Dendritic cell treated with granulocyte-macrophage colony-stimulating factor and Interleukin-4, amounts not matched to agents 40 ng/mL and 50 ng/mL, for 4 days (primary cell): ENCODE data around the gene PAPLN.

Experiments
- H3K27ac Mint-ChIP-seq: one replicate; pipeline ENCODE4 v1.8.0; 2022; ENCODE audit warnings: mild to moderate bottlenecking, mixed read lengths
- H3K27me3 Mint-ChIP-seq: one replicate; pipeline ENCODE4 v1.8.0; 2022; ENCODE audit warnings: mild to moderate bottlenecking, mixed read lengths
- H3K36me3 Mint-ChIP-seq: one replicate; pipeline ENCODE4 v1.8.0; 2022; ENCODE audit warnings: low read depth, mixed read lengths
- H3K4me1 Mint-ChIP-seq: one replicate; pipeline ENCODE4 v1.8.0; 2022; ENCODE audit warnings: low read depth, mixed read lengths
- H3K4me3 Mint-ChIP-seq: one replicate; pipeline ENCODE4 v1.8.0; 2022; ENCODE audit warnings: mild to moderate bottlenecking, moderate library complexity, mixed read lengths
- H3K9me3 Mint-ChIP-seq: one replicate; pipeline ENCODE4 v1.8.0; 2022; ENCODE audit warnings: mixed read lengths
- intact Hi-C: fragments of 100-400 bp; cut with micrococcal nuclease; formaldehyde crosslinking; loops from one replicate; pipeline ENCODE4 v1.15.0; 2022

The PAPLN gene

DNA sequence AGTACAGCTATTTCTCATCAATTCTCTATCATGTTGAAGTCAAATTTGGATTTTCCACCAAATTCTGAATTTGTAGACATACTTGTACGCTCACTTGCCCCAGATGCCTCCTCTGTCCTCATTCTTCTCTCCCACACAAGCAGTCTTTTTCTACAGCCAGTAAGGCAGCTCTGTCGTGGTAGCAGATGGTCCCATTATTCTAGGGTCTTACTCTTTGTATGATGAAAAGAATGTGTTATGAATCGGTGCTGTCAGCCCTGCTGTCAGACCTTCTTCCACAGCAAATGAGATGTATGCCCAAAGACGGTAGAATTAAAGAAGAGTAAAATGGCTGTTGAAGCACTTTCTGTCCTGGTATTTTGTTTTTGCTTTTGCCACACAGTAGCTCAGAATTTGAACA lies 17.2 kb upstream of the PAPLN start:
- peak overlapping the region; percentile 39 for H3K27ac Mint-ChIP-seq
- peaks cover 93% of the 10 kb centered on the region for H3K36me3 Mint-ChIP-seq
- H3K27me3 Mint-ChIP-seq, result no peaks in the 10 kb centered on the region
- peaks cover 34% of the 10 kb centered on the region for H3K4me1 Mint-ChIP-seq
- intact Hi-C loops, result no loop called here
- H3K4me3 Mint-ChIP-seq, result no peak overlapping the region
- no peaks in the 10 kb centered on the region for H3K9me3 Mint-ChIP-seq

DNA sequence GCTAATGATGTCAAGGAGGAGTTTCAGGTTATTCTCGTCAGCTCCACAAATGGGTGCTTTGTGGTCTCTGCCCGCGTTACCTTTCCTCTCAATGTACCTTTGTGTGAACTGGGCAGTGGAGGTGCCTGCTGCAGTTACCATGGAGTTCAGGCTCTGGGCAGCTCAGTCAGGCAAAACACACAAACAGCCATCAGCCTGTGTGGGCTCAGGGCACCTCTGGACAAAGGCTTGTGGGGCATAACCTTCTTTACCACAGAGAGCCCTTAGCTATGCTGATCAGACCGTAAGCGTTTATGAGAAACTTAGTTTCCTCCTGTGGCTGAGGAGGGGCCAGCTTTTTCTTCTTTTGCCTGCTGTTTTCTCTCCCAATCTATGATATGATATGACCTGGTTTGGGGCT lies 16.7 kb upstream of the PAPLN start:
- Mint-ChIP-seq H3K9me3 (no peaks in the 10 kb centered on the region), H3K4me1 (peaks cover 34% of the 10 kb centered on the region), H3K36me3 (peaks cover 93% of the 10 kb centered on the region), H3K27ac (peak overlapping the region; percentile 39), H3K4me3 (no peak overlapping the region), H3K27me3 (no peaks in the 10 kb centered on the region)
- intact Hi-C loops, result no loop called here

- Mint-ChIP-seq H3K27ac (peak overlapping the region; percentile 39), H3K27me3 (no peaks in the 10 kb centered on the region), H3K4me1 (peaks cover 34% of the 10 kb centered on the region), H3K4me3 (no peak overlapping the region), H3K9me3 (no peaks in the 10 kb centered on the region), H3K36me3 (peaks cover 93% of the 10 kb centered on the region)
- intact Hi-C loops, result no loop called here
These were observed 15.4 kb upstream of the PAPLN start for GRCh38 chr14:73221945-73222344.

DNA sequence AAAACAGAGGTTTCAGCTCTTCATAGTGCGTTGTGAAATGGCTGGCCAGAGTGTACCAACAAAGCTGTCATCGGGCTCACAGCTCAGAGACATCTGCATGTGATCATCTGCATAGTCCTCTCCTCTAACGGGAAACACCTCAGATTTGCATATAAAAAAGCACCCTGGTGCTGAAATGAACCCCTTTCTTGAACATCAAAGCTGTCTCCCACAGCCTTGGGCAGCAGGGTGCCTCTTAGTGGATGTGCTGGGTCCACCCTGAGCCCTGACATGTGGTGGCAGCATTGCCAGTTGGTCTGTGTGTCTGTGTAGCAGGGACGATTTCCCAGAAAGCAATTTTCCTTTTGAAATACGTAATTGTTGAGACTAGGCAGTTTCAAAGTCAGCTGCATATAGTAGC lies 14.3 kb upstream of the PAPLN start:
- intact Hi-C loops, result no loop called here

DNA sequence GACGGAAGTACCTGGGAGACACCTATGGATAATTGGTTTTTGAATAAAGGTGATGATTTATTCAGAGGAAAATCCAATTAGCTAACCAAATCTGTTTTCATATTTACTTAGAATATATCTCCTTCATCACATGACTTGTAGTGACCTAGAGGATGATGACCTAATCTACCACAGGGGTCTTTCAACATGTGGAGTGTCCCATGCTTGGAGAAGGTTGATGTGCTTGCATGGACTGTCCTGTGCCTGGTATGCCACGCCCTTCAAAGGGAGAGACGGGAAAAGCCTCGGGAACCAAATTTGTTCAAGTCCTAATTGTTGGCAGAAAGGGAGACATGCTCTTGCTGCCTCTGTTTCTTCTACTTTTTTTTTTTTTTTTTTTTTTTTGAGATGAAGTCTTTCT lies 11.8 kb upstream of the PAPLN start:
- H3K4me1 Mint-ChIP-seq, result peaks cover 36% of the 10 kb centered on the region
- H3K27ac Mint-ChIP-seq, result no peak overlapping the region
- H3K36me3 Mint-ChIP-seq, result peaks cover 89% of the 10 kb centered on the region
- no peaks in the 10 kb centered on the region for H3K9me3 Mint-ChIP-seq
- no peaks in the 10 kb centered on the region for H3K27me3 Mint-ChIP-seq
- no peak overlapping the region for H3K4me3 Mint-ChIP-seq
- intact Hi-C loops, result no loop called here

More for the DNA sequence above, 14.3 kb upstream of the PAPLN start:
- peaks cover 37% of the 10 kb centered on the region for H3K4me1 Mint-ChIP-seq
- no peaks in the 10 kb centered on the region for H3K9me3 Mint-ChIP-seq
- no peak overlapping the region for H3K4me3 Mint-ChIP-seq
- peak overlapping the region; percentile 39 for H3K27ac Mint-ChIP-seq
- no peaks in the 10 kb centered on the region for H3K27me3 Mint-ChIP-seq
- peaks cover 91% of the 10 kb centered on the region for H3K36me3 Mint-ChIP-seq

GRCh38 chr14:73227812-73228781 lies 9.2 kb upstream of the PAPLN start:
- Mint-ChIP-seq H3K27me3 (peaks cover 20% of the 10 kb centered on the region), H3K4me3 (no peak overlapping the region), H3K36me3 (peaks cover 64% of the 10 kb centered on the region), H3K9me3 (no peaks in the 10 kb centered on the region), H3K4me1 (peaks cover 10% of the 10 kb centered on the region), H3K27ac (peak overlapping the region; percentile 12)
- intact Hi-C loops, result no loop called here

DNA sequence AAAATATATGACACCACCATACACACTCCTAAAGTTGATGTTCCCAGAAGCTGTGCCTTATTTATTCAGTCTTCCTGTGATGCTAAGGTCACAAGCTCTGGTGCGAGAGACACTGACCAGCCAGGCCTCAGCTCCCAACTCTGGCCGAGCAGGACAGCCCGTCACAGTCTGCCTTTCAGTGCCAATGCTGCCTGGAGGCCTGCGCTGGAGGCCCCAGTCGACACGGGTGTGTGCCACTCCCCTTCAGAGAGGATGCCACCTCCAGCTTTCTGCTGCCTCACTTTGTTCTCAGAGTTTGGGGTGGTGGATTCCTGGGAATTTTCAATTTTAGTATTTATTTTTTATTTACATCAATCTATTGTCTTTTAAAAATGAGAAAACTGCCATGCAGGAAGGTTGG lies 7.3 kb upstream of the PAPLN start:
- Mint-ChIP-seq H3K27me3 (peaks cover 39% of the 10 kb centered on the region), H3K9me3 (no peaks in the 10 kb centered on the region), H3K27ac (no peak overlapping the region), H3K36me3 (peaks cover 50% of the 10 kb centered on the region), H3K4me3 (no peak overlapping the region), H3K4me1 (peaks cover 9% of the 10 kb centered on the region)
- intact Hi-C loops, result loop anchor here (10.0 kb wide), 1 partner anchor 245 kb away; no protein-coding TSS in a partner anchor

DNA sequence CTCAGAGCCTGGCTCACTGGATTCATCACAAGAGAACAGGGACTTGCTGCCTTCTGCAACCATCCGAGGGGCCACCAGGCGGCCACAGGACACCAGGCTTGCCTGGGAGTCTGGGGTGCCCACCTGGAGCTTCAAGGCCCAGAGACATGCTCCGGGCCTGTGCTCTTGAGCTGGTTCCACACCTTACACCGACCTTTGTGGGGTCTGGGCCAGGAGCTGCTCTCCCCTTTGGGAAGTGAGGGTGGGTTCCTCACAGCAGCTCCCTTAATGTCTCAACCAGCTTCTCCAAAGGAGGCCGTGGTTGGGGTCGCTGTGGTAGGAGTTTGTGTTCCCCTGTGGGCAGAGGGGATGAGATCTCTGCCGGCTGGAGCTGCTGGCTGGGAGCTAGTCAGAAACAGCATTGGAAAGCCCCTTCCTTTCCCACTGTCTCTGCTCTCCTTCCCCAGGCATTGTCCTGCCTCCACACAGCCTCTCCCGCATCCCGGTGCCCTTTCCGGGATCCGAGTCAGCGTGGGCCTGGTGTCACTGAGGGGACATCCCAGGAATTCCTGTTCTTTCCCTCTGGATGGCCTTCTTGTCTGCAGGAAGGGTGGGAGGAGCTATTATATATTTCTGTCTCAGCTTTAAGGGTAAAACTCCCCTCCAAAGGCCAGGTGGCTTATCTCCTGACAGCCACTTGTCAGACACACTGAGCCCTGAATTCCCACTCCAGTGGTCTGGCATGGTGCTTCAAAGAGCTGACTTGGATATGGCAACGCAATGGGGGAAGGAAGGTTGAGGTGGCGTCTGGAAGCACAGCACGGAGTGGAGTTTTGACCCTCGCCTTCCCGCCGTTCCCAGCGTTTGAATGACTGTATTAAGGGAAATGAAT lies 5.1 kb upstream of the PAPLN start:
- H3K36me3 Mint-ChIP-seq, result peaks cover 28% of the 10 kb centered on the region
- no peak overlapping the region for H3K27ac Mint-ChIP-seq
- H3K27me3 Mint-ChIP-seq, result peaks cover 61% of the 10 kb centered on the region
- intact Hi-C loops, result loop anchor here (10.0 kb wide), 1 partner anchor 243 kb away; no protein-coding TSS in a partner anchor
- peaks cover 31% of the 10 kb centered on the region for H3K4me1 Mint-ChIP-seq
- no peak overlapping the region for H3K4me3 Mint-ChIP-seq
- no peaks in the 10 kb centered on the region for H3K9me3 Mint-ChIP-seq

- H3K4me1 Mint-ChIP-seq, result peaks cover 31% of the 10 kb centered on the region
- H3K27ac Mint-ChIP-seq, result no peak overlapping the region
- peaks cover 22% of the 10 kb centered on the region for H3K36me3 Mint-ChIP-seq
- intact Hi-C loops, result loop anchor here (10.0 kb wide), 1 partner anchor 242 kb away; no protein-coding TSS in a partner anchor
- peaks cover 65% of the 10 kb centered on the region for H3K27me3 Mint-ChIP-seq
- no peak overlapping the region for H3K4me3 Mint-ChIP-seq
- no peaks in the 10 kb centered on the region for H3K9me3 Mint-ChIP-seq
These were observed 4.3 kb upstream of the PAPLN start for GRCh38 chr14:73232984-73233383.

- H3K36me3 Mint-ChIP-seq, result peaks cover 17% of the 10 kb centered on the region
- no peak overlapping the region for H3K4me3 Mint-ChIP-seq
- H3K9me3 Mint-ChIP-seq, result no peaks in the 10 kb centered on the region
- peaks cover 71% of the 10 kb centered on the region for H3K27me3 Mint-ChIP-seq
- no peak overlapping the region for H3K27ac Mint-ChIP-seq
- intact Hi-C loops, result loop anchor here (10.0 kb wide), 1 partner anchor 241 kb away; no protein-coding TSS in a partner anchor
- H3K4me1 Mint-ChIP-seq, result peaks cover 31% of the 10 kb centered on the region
These were observed 3.7 kb upstream of the PAPLN start for GRCh38 chr14:73233564-73233963.

- intact Hi-C loops, result loop anchor here (10.0 kb wide), 1 partner anchor 241 kb away; no protein-coding TSS in a partner anchor
- H3K36me3 Mint-ChIP-seq, result peaks cover 12% of the 10 kb centered on the region
- H3K9me3 Mint-ChIP-seq, result no peaks in the 10 kb centered on the region
- peaks cover 76% of the 10 kb centered on the region for H3K27me3 Mint-ChIP-seq
- peaks cover 34% of the 10 kb centered on the region for H3K4me1 Mint-ChIP-seq
- no peak overlapping the region for H3K27ac Mint-ChIP-seq
- H3K4me3 Mint-ChIP-seq, result no peak overlapping the region
These were observed 3.3 kb upstream of the PAPLN start for GRCh38 chr14:73234029-73234428.

DNA sequence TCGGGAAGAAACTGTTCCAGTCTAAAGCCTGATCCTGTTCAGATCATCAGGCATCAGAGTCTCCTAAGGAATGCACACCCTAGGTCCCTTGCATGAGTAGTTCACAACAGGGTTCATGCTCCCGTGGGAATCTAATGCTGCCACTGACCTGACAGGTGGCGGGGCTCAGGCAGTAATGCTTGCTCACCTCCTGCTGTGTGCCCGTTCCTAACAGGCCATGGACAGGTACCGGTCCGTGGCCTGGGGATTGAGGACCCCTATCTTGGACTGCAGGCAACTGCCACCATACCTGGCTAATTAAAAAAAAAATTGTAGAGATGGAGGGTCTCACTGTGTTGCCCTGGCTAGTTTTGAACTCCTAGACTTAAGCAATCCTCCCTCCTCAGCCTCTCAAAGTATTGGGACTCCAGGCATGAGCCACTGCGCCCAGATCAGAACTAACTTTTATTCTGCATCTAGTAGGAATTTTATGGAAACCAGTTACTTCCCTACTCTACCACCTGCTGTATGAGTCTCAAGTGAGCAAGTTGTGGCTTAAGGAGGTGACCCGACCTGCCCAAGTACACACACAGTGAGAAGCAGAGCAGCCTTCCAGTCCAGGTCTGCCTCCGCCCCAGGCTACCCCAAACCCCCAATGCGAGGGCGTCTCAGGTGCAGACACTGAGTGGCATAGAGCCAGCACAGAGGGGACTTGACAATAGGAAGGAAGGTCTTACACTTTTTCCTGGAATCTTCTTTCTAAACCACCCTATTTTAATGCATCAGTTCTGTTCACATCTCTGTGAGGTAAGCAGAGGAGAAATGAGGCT lies 2.5 kb upstream of the PAPLN start:
- Mint-ChIP-seq H3K36me3 (peaks cover 4% of the 10 kb centered on the region), H3K4me1 (peaks cover 42% of the 10 kb centered on the region), H3K27ac (no peak overlapping the region), H3K4me3 (no peak overlapping the region), H3K9me3 (no peaks in the 10 kb centered on the region), H3K27me3 (peaks cover 83% of the 10 kb centered on the region)
- intact Hi-C loops, result loop anchor here (10.0 kb wide), 1 partner anchor 240 kb away; no protein-coding TSS in a partner anchor

DNA sequence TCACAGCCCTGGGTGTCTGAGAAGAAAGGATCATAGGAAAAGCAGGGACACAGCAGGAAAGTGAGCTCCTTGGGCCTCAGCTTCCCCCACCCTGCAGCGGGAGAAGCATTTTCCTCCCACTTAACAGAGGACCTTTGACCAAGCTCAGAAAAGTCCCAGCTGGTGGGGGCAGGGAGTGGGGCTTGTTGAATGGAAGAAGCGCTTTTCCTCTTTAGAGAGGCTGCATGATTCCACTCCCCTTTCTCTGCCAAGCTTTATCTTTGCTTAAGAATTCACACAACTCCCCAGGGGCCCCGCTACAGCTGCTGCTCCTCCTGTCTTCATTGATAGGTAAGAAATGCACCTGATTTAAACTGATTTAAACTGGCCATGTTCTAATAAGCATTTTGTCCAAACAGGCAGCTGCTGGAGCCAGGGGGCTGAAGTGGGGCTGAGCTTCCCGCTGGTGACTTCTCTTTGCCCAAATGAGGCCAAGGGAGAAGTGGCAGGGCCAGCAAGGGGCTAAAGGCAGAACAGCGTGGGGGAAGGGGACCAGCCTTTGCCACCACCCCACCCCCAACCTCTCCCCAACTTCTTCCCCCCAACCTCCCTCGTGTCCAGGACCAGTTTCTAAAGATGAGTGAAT lies 1.7 kb upstream of the PAPLN start:
- intact Hi-C loops, result loop anchor here (10.0 kb wide), 1 partner anchor 239 kb away; no protein-coding TSS in a partner anchor
- Mint-ChIP-seq H3K4me3 (no peak overlapping the region), H3K36me3 (no peaks in the 10 kb centered on the region), H3K9me3 (no peaks in the 10 kb centered on the region), H3K4me1 (peaks cover 50% of the 10 kb centered on the region), H3K27ac (no peak overlapping the region), H3K27me3 (peaks cover 89% of the 10 kb centered on the region)
